K562 (cell line): ENCODE measurements around the gene CCDC7. TPM values are rescaled to one million over a fixed set of nuclear protein-coding genes. Genes with fewer than 3 reads are reported as not detected.
A peak's percentile ranks its signal among the peaks of the same experiment; 100 is the strongest.

Experiments
- HIVEP1 ChIP-seq: fragments of 250-450 bp; sonication (Bioruptor Pico); IDR thresholded peaks from 2 replicates; pipeline ENCODE4 v1.4.0; 2020; ENCODE audit warnings: mild to moderate bottlenecking
- HMGN3 ChIP-seq: IDR thresholded peaks from 2 replicates; pipeline ENCODE4 v1.6.1; 2011; ENCODE audit warnings: borderline replicate concordance, low read depth, mild to moderate bottlenecking, mixed read lengths, low read length; ENCODE audit not compliant: insufficient read length; ENCODE audit errors: extremely low read depth
- KLF13 ChIP-seq: fragments of 450-650 bp; IDR thresholded peaks from 2 replicates; pipeline ENCODE4 v1.6.1; 2016; ENCODE audit warnings: missing genetic modification characterization, low read depth, mild to moderate bottlenecking, missing compliant biosample characterization, moderate library complexity, borderline replicate concordance
- PRDM10 ChIP-seq: fragments of 450-650 bp; IDR thresholded peaks from 2 replicates; pipeline ENCODE4 v1.6.1; 2018; ENCODE audit not compliant: partially characterized antibody
- RNF2 ChIP-seq: sonication (generic); IDR thresholded peaks from 2 replicates; pipeline ENCODE4 v1.6.1; 2016
- SP2 ChIP-seq: IDR thresholded peaks from 2 replicates; pipeline ENCODE4 v1.6.1; 2011; ENCODE audit warnings: mild to moderate bottlenecking, low read depth, low read length, moderate library complexity; ENCODE audit not compliant: poor library complexity, severe bottlenecking; ENCODE audit errors: extremely low read depth
- TCF3 ChIP-seq: sonication (generic); formaldehyde crosslinking; IDR thresholded peaks from 2 replicates; pipeline ENCODE4 v1.4.0; 2020; ENCODE audit warnings: mild to moderate bottlenecking, missing genetic modification reagents
- ZBTB5 ChIP-seq: fragments of 450-650 bp; IDR thresholded peaks from 2 replicates; pipeline ENCODE4 v1.6.1; 2017; ENCODE audit warnings: antibody characterized with exemption
- ZFP36 ChIP-seq: fragments of 150-350 bp; IDR thresholded peaks from 2 replicates; pipeline ENCODE4 v1.6.1; 2018; ENCODE audit warnings: low read length, low read depth; ENCODE audit not compliant: partially characterized antibody
- ZMIZ1 ChIP-seq, 2 experiments: fragments of 150-350 bp in 1 of 2; IDR thresholded peaks; 2 replicates each; pipeline ENCODE4 v1.6.1; 2012 to 2016; ENCODE audit warnings: low read depth in 2 of 2, low read length in 2 of 2, mild to moderate bottlenecking in 1 of 2, moderate library complexity in 1 of 2
- ZNF76 ChIP-seq: fragments of 250-450 bp; sonication (Bioruptor Pico); IDR thresholded peaks from 2 replicates; pipeline ENCODE4 v1.4.0; 2020; ENCODE audit warnings: mild to moderate bottlenecking, moderate library complexity, borderline replicate concordance
- polyA plus RNA-seq, 8 experiments: library from polyadenylated mRNA; depleted of rRNA in 4 of 8; stranded (reverse) in 5 of 8; unstranded in 3 of 8; fragments of >200 nt; fragmentation: Nextera tagmentation in 2 of 8; fragmentation: Illumina TruSeq in 1 of 8; extraction: Ambion mirVana in 2 of 8; extraction: Trizol in 1 of 8; gene quantifications; 2 replicates each; pipeline versions ENCODE4 v1.2.1 to v1.2.3, GENCODE V29; 2011 to 2014; ENCODE audit warnings: inconsistent platforms in 1 of 8, missing spikeins in 1 of 8
- total RNA-seq, 7 experiments: library from RNA; depleted of rRNA in 6 of 7; stranded (reverse); fragments of >200 nt in 6 of 7; fragmentation: Illumina TruSeq in 2 of 7; extraction: Trizol in 2 of 7; gene quantifications; 2 replicates each; pipeline versions ENCODE4 v1.2.1 to v1.2.3, GENCODE V29; 2011 to 2021; ENCODE audit warnings: low replicate concordance in 1 of 7

Gene CCDC7
- total and polyA plus RNA-seq, 9 of the 15 experiments (the other 6 are each of a cell fraction or from before 2014, with no cell fraction given), result 1.5 to 6.6 (median 2.7) TPM

DNA sequence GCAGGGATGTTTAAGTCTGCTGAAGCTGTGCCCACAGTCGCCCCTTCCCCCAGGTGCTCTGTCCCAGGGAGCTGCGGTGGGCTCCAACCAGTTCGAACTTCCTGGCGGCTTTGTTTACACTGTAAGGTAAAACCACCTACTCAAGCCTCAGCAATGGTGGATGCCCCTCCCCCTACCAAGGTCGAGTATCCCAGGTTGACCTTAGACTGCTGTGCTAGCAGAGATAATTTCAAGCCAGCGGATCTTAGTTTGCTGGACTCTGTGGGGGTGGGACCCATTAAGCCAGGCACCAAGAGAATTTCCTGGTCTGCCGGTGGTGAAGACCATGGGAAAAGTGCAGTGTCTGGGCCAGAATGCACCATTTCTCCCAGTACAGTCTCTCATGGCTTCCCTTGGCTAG, 56.0 kb downstream of the CCDC7 start (continued):
- TF ChIP-seq PRDM10, result peak; percentile 80
- no peak for TF ChIP-seq HIVEP1 (CRISPR knock-in tag)
- TF ChIP-seq TCF3 (CRISPR knock-in tag), result peak; percentile 91
- TF ChIP-seq KLF13 (tag), result no peak
- peak in 1 of 2 experiments; percentile 52; a peak in 1 of 4 replicates for TF ChIP-seq ZMIZ1 (IDR thresholded peaks at IDR 0.05; ENCODE audit: low read depth in 2 of 2, low read length in 2 of 2)
- no peak for TF ChIP-seq ZBTB5
- TF ChIP-seq HMGN3, result no peak
- TF ChIP-seq ZNF76 (CRISPR knock-in tag), result no peak
- TF ChIP-seq ZFP36, result no peak
- TF ChIP-seq RNF2, result peak; percentile 72; the same call in 1 of the 2 replicates
- no peak for TF ChIP-seq SP2
- TF ChIP-seq, all 486 proteins: peak for 65
